Heart right ventricle (tissue), 16 donors: Measurements from ENCODE around the gene TAF8. TPM values are rescaled to one million over a fixed set of nuclear protein-coding genes. Genes with fewer than 3 reads are reported as not detected.

Source experiments
- ATAC-seq, 8 donors: fragments of 200-7000 bp; cut with Tn5 transposase; one replicate each; pipeline ENCODE4 v1.9.1; 2020; ENCODE audit warnings: mild to moderate bottlenecking in 8 of 8, moderate library complexity in 8 of 8, moderate number of reproducible peaks in 1 of 8
- DNase-seq, 2 donors: peaks; one replicate each; pipeline ENCODE4 v3.0.0-alpha.2; 2020
- H3K27ac ChIP-seq, 10 donors: fragments of 200-600 bp; sonication (generic) in 2 of 10; one replicate each; pipeline versions ENCODE4 v1.5.0 to v1.8.0; 2020 to 2022; ENCODE audit warnings: mild to moderate bottlenecking in 3 of 10
- H3K27me3 ChIP-seq, 7 donors: fragments of 200-600 bp; one replicate each; pipeline ENCODE4 v1.8.0; 2021 to 2022; ENCODE audit warnings: mild to moderate bottlenecking in 2 of 7
- H3K36me3 ChIP-seq, 9 donors: fragments of 200-600 bp; sonication (generic) in 1 of 9; one replicate each; pipeline versions ENCODE4 v1.5.0 to v1.8.0; 2020 to 2022; ENCODE audit warnings: mild to moderate bottlenecking in 2 of 9
- H3K4me1 ChIP-seq, 9 donors: fragments of 200-600 bp; sonication (generic) in 1 of 9; one replicate each; pipeline versions ENCODE4 v1.5.0 to v1.8.0; 2020 to 2022; ENCODE audit warnings: mild to moderate bottlenecking in 4 of 9
- H3K4me3 ChIP-seq, 10 donors: fragments of 200-600 bp; sonication (generic) in 2 of 10; one replicate each; pipeline versions ENCODE4 v1.5.0 to v1.8.0; 2020 to 2022; ENCODE audit warnings: mild to moderate bottlenecking in 7 of 10, moderate library complexity in 2 of 10
- H3K9me3 ChIP-seq, 11 donors: fragments of 200-600 bp in 10 of 11; sonication (generic) in 2 of 11; one replicate each; pipeline versions ENCODE4 v1.5.0 to v1.8.0; 2013 to 2022; ENCODE audit warnings: mild to moderate bottlenecking in 2 of 11, control low read depth in 1 of 11, moderate library complexity in 1 of 11
- CTCF ChIP-seq, 9 donors: fragments of 200-600 bp; sonication (generic) in 2 of 9; IDR thresholded peaks; one replicate each; pipeline versions ENCODE4 v1.5.0 to v1.8.0; 2021 to 2022; ENCODE audit warnings: antibody characterized with exemption in 9 of 9, mild to moderate bottlenecking in 5 of 9, moderate library complexity in 1 of 9
- WGBS, 2 donors: extraction: QIAGEN DNeasy Blood & Tissue Kit; methylation state at CpG; one replicate each; pipeline ENCODE4 v1.1.7; 2013; ENCODE audit warnings: inconsistent platforms in 1 of 2; 5-methylcytosine and 5-hydroxymethylcytosine counted together
- intact Hi-C, 10 donors: fragments of 100-400 bp; cut with DNase I; formaldehyde crosslinking; loops; one replicate each; pipeline versions ENCODE4 v1.11.1 to v1.14.2; 2022
- polyA plus RNA-seq, 2 donors: library from polyadenylated mRNA; stranded (reverse); fragments of 200-250 nt; gene quantifications; one replicate each; pipeline ENCODE4 v1.2.3, GENCODE V29; 2013
- total RNA-seq, 10 donors: library from RNA; stranded (reverse); fragmentation: NEBNext Ultra II Directional in 3 of 10; extraction: Animal tissue kit (Norgen Biotek cat#: 25700) in 3 of 10; gene quantifications; one replicate each; pipeline versions ENCODE4 v1.2.1 to v1.2.4, GENCODE V29; 2021 to 2023
- donor health status: Arrhythmogenic right ventricular cardiomyopathy.
- donor health status: ischemic (EF 13 %, LVEDD 7.1; RV severe dilation, severe dysfunction).
- donor health status: healthy with polysubstance abuse.
- donor health status: DM: no; HTN: yes; CAD: no.
- donor health status: DM: no; HTN: no; CAD: no.
- donor health status: ischemic (EF 25% LVEDD 6.9; RV normal size, moderate dysfunction).
- donor health status: ischemic (EF 25% LVEDD 5.7; RV mildly dilated, moderate dysfunction).
- donor health status: healthy.
- donor health status: DM: yes; HTN: yes; CAD: no.
- donor health status: Ischemic cardiomyopathy.
- donor health status: ischemic (EF 35%, LVEDD 5.7; RV mildly dilated, moderate dysfunction).
- donor health status: nonischemic (EF 11% LVEDD 7.7; RV severe dilation, severe dysfunction).
- donor health status: DM: yes; HTN: yes; CAD: no.
- donor health status: PGD.
- donor health status: ischemic (EF 29% LVEDD 5.4; RV normal size, mild dysfunction).
- donor health status: nonischemic (EF 23%, LVEDD 6.1; RV moderate dilation, normal function).

The TAF8 gene
- total and polyA plus RNA-seq, 12 donors = 15.2 to 38.1 (median 30.1) TPM

- Histone ChIP-seq H3K9me3 (no peaks in the 10 kb centered on the region), H3K27ac (peak overlapping the region; percentile 57 to 98 (median 92)), H3K4me3 (peak overlapping the region in 9 of 10 donors; percentile 51 to 88 (median 77)), H3K4me1 (peaks cover 26 to 91% (median 83%) of the 10 kb centered on the region in 9 donors), H3K27me3 (no peaks in the 10 kb centered on the region), H3K36me3 (peaks cover 0 to 8% (median 0%) of the 10 kb centered on the region in 9 donors)
- no peak for TF ChIP-seq CTCF (IDR thresholded peaks at IDR 0.05)
- 35 to 60% methylated on average over 4 of the region's 4 CpGs for WGBS, 2 donors
- DNase-seq = no peak
- ATAC-seq = no peak
- intact Hi-C loops = loop anchor here in 3 of 10 donors (5.0 kb wide), 3 partner anchors 125 to 265 kb away; partner anchors contain the start of genes PRICKLE4 (in 2 of the 3), BYSL (in 1 of the 3) and MED20 (in 1 of the 3)
These were observed 3.1 kb upstream of the TAF8 start for GRCh38 chr6:42047213-42047590.

- DNase-seq = no peak
- Histone ChIP-seq H3K36me3 (peaks cover 0 to 15% (median 3%) of the 10 kb centered on the region in 9 donors), H3K4me1 (peaks cover 26 to 91% (median 84%) of the 10 kb centered on the region in 9 donors), H3K27ac (peak overlapping the region; percentile 81 to 98 (median 92)), H3K4me3 (peak overlapping the region; percentile 51 to 88 (median 76)), H3K27me3 (no peaks in the 10 kb centered on the region), H3K9me3 (no peaks in the 10 kb centered on the region)
- TF ChIP-seq CTCF (IDR thresholded peaks at IDR 0.05) = no peak
- 6 to 9% methylated on average over 8 of the region's 8 CpGs for WGBS, 2 donors
- intact Hi-C loops = loop anchor here in 3 of 10 donors (5.0 kb wide), 3 partner anchors 126 to 266 kb away; partner anchors contain the start of genes PRICKLE4 (in 2 of the 3), BYSL (in 1 of the 3) and MED20 (in 1 of the 3)
- ATAC-seq = no peak
These were observed 2.4 kb upstream of the TAF8 start for GRCh38 chr6:42047790-42048405.

GRCh38 chr6:42049116-42049809 lies 1.1 kb upstream of the TAF8 start:
- DNase-seq = peak in 1 of 2 donors; percentile 24
- H3K4me1 ChIP-seq = peaks cover 21 to 86% (median 73%) of the 10 kb centered on the region in 9 donors
- peaks cover 0 to 28% (median 13%) of the 10 kb centered on the region in 9 donors for H3K36me3 ChIP-seq
- H3K27me3 ChIP-seq = no peaks in the 10 kb centered on the region
- H3K9me3 ChIP-seq = no peaks in the 10 kb centered on the region
- ATAC-seq = no peak
- intact Hi-C loops = loop anchor here in 3 of 10 donors (5.0 kb wide), 3 partner anchors 127 to 267 kb away; partner anchors contain the start of genes PRICKLE4 (in 2 of the 3), BYSL (in 1 of the 3) and MED20 (in 1 of the 3)
- H3K4me3 ChIP-seq = peak overlapping the region; percentile 51 to 88 (median 76)
- 46 to 56% methylated on average over 36 of the region's 36 CpGs for WGBS, 2 donors
- TF ChIP-seq CTCF (IDR thresholded peaks at IDR 0.05) = no peak
- peak overlapping the region; percentile 81 to 98 (median 92) for H3K27ac ChIP-seq

GRCh38 chr6:42049948-42050296 lies 402 bp upstream of the TAF8 start:
- H3K27ac ChIP-seq = peak overlapping the region; percentile 85 to 98 (median 94)
- TF ChIP-seq CTCF (IDR thresholded peaks at IDR 0.05) = no peak
- intact Hi-C loops = loop anchor here in 4 of 10 donors (5.0 to 10.0 kb wide), 4 partner anchors 128 to 505 kb away; partner anchors contain the start of genes PRICKLE4 (in 2 of the 4), BYSL (in 1 of the 4) and MED20 (in 1 of the 4)
- H3K9me3 ChIP-seq = no peaks in the 10 kb centered on the region
- ATAC-seq = peak in 3 of 8 donors; percentile 0
- H3K4me1 ChIP-seq = peaks cover 20 to 80% (median 67%) of the 10 kb centered on the region in 9 donors
- H3K4me3 ChIP-seq = peak overlapping the region; percentile 29 to 81 (median 72)
- DNase-seq = peak; percentile 32 to 44
- H3K27me3 ChIP-seq = no peaks in the 10 kb centered on the region
- peaks cover 0 to 35% (median 14%) of the 10 kb centered on the region in 9 donors for H3K36me3 ChIP-seq
- WGBS, 2 donors = 35 to 42% methylated on average over 20 of the region's 20 CpGs
